Activated CD4-positive, alpha-beta T cell treated with anti-CD3 and anti-CD28 coated beads for 36 hours (primary cell): ENCODE measurements around the gene LSM14B. TPM values are rescaled to one million over a fixed set of nuclear protein-coding genes. Genes with fewer than 3 reads are reported as not detected.
"Not testable (repeated sequence)": the region's sequence is repeated elsewhere in the genome, so short reads cannot be mapped to it uniquely, and the experiment has no call there.

Experiments used
- ATAC-seq: fragments of 200-7000 bp; cut with Tn5 transposase; one replicate; pipeline ENCODE4 v1.10.0; 2021; ENCODE audit warnings: mild to moderate bottlenecking, moderate library complexity
- CTCF ChIA-PET: fragments of 350-600 bp; sonication (Branson Sonifier 250); formaldehyde crosslinking; loops from one replicate; lab custom pipeline; 2021; ENCODE audit warnings: antibody characterized with exemption; lab: Charles Lee
- POLR2A ChIA-PET: fragments of 350-600 bp; sonication (Branson Sonifier 250); formaldehyde crosslinking; loops from one replicate; lab custom pipeline; 2021; ENCODE audit warnings: antibody characterized with exemption, inconsistent platforms; lab: Charles Lee
- DNase-seq: peaks from one replicate; pipeline ENCODE4 v3.0.0-alpha.2; 2020
- H3K27ac Mint-ChIP-seq: one replicate; pipeline ENCODE4 v1.8.0; 2021; ENCODE audit warnings: mixed read lengths
- H3K27me3 Mint-ChIP-seq: one replicate; pipeline ENCODE4 v1.8.0; 2021; ENCODE audit warnings: mixed read lengths
- H3K36me3 Mint-ChIP-seq: one replicate; pipeline ENCODE4 v1.8.0; 2021; ENCODE audit warnings: low read depth, mixed read lengths
- H3K4me1 Mint-ChIP-seq: one replicate; pipeline ENCODE4 v1.8.0; 2021; ENCODE audit warnings: mixed read lengths
- H3K4me3 Mint-ChIP-seq: one replicate; pipeline ENCODE4 v1.8.0; 2021; ENCODE audit warnings: mild to moderate bottlenecking, moderate library complexity, mixed read lengths
- H3K9me3 Mint-ChIP-seq: one replicate; pipeline ENCODE4 v1.8.0; 2021; ENCODE audit warnings: low read depth, mixed read lengths
- intact Hi-C, 2 experiments: fragments of 100-400 bp; cut with DNase I in 1 of 2; cut with micrococcal nuclease in 1 of 2; formaldehyde crosslinking; loops; one replicate each; pipeline versions ENCODE4 v1.14.2 to v1.15.1; 2022 to 2024; cut with DNase I, micrococcal nuclease
- total RNA-seq, 2 experiments: library from RNA; stranded (reverse); gene quantifications; one replicate each; pipeline ENCODE4 v1.2.3, GENCODE V29; 2021

LSM14B gene
- total RNA-seq, 2 experiments from 2014 or later: 38.7 TPM

GRCh38 chr20:62148383-62148782, 26.1 kb downstream of the LSM14B start:
- intact Hi-C loops, H3K9me3 Mint-ChIP-seq, CTCF ChIA-PET, DNase-seq, H3K27ac Mint-ChIP-seq, ATAC-seq, H3K4me3 Mint-ChIP-seq, H3K27me3 Mint-ChIP-seq, POLR2A ChIA-PET: not testable (repeated sequence)
- Mint-ChIP-seq H3K36me3 (peaks cover 13% of the 10 kb centered on the region), H3K4me1 (peaks cover 31% of the 10 kb centered on the region)

GRCh38 chr20:62148908-62149314, 26.6 kb downstream of the LSM14B start:
- DNase-seq (no peak), ATAC-seq (no peak)
- ChIA-PET CTCF (no interaction called here), POLR2A (no interaction called here)
- H3K27me3 Mint-ChIP-seq: no peaks in the 10 kb centered on the region
- no peak overlapping the region for H3K27ac Mint-ChIP-seq
- peaks cover 31% of the 10 kb centered on the region for H3K4me1 Mint-ChIP-seq
- H3K4me3 Mint-ChIP-seq: no peak overlapping the region
- H3K9me3 Mint-ChIP-seq: no peaks in the 10 kb centered on the region
- H3K36me3 Mint-ChIP-seq: peaks cover 19% of the 10 kb centered on the region
- intact Hi-C loops: no loop called here

GRCh38 chr20:62149532-62150309, 27.4 kb downstream of the LSM14B start:
- no peaks in the 10 kb centered on the region for H3K27me3 Mint-ChIP-seq
- ATAC-seq: no peak
- H3K4me3 Mint-ChIP-seq: no peak overlapping the region
- no peaks in the 10 kb centered on the region for H3K9me3 Mint-ChIP-seq
- peaks cover 27% of the 10 kb centered on the region for H3K36me3 Mint-ChIP-seq
- intact Hi-C loops: no loop called here
- DNase-seq: no peak
- H3K27ac Mint-ChIP-seq: no peak overlapping the region
- CTCF ChIA-PET: no interaction called here
- POLR2A ChIA-PET: no interaction called here
- peaks cover 27% of the 10 kb centered on the region for H3K4me1 Mint-ChIP-seq

GRCh38 chr20:62150310-62150575, 28.0 kb downstream of the LSM14B start:
- Mint-ChIP-seq H3K36me3 (peaks cover 30% of the 10 kb centered on the region), H3K4me1 (peaks cover 22% of the 10 kb centered on the region)

GRCh38 chr20:62151225-62151624, 28.9 kb downstream of the LSM14B start:
- Mint-ChIP-seq H3K36me3 (peaks cover 30% of the 10 kb centered on the region), H3K27ac (no peak overlapping the region), H3K9me3 (no peaks in the 10 kb centered on the region), H3K27me3 (no peaks in the 10 kb centered on the region), H3K4me3 (no peak overlapping the region), H3K4me1 (peaks cover 15% of the 10 kb centered on the region)
- no peak for ATAC-seq
- no peak for DNase-seq
- intact Hi-C loops: no loop called here
- ChIA-PET CTCF (no interaction called here), POLR2A (interaction anchor here (0.6 kb wide), 1 partner anchor 164 kb away, joined by 4 read pairs; no protein-coding TSS in a partner anchor)

More at GRCh38 chr20:62150310-62150575, 28.0 kb downstream of the LSM14B start:
- CTCF ChIA-PET: no interaction called here
- ATAC-seq (no peak), DNase-seq (no peak)
- POLR2A ChIA-PET: interaction anchor here (0.6 kb wide), 1 partner anchor 12 kb away, joined by 14 read pairs; no protein-coding TSS in a partner anchor
- H3K4me3 Mint-ChIP-seq: no peak overlapping the region
- H3K9me3 Mint-ChIP-seq: no peaks in the 10 kb centered on the region
- no peak overlapping the region for H3K27ac Mint-ChIP-seq
- H3K27me3 Mint-ChIP-seq: no peaks in the 10 kb centered on the region
- intact Hi-C loops: no loop called here

- H3K4me3 Mint-ChIP-seq: no peak overlapping the region
- H3K9me3 Mint-ChIP-seq: no peaks in the 10 kb centered on the region
- H3K27ac Mint-ChIP-seq: no peak overlapping the region
- no peak for ATAC-seq
- peaks cover 30% of the 10 kb centered on the region for H3K36me3 Mint-ChIP-seq
- H3K4me1 Mint-ChIP-seq: peaks cover 15% of the 10 kb centered on the region
- CTCF ChIA-PET: no interaction called here
- no peaks in the 10 kb centered on the region for H3K27me3 Mint-ChIP-seq
- DNase-seq: no peak
- intact Hi-C loops: no loop called here
- POLR2A ChIA-PET: no interaction called here
These were observed 29.6 kb downstream of the LSM14B start for GRCh38 chr20:62151835-62152364.

GRCh38 chr20:62155428-62156253, 33.4 kb downstream of the LSM14B start:
- no peaks in the 10 kb centered on the region for H3K9me3 Mint-ChIP-seq
- no peak overlapping the region for H3K27ac Mint-ChIP-seq
- no peaks in the 10 kb centered on the region for H3K27me3 Mint-ChIP-seq
- H3K36me3 Mint-ChIP-seq: peaks cover 38% of the 10 kb centered on the region
- ChIA-PET POLR2A (interaction anchor here (1.0 kb wide), 1 partner anchor 13 kb away, joined by 3 read pairs; no protein-coding TSS in a partner anchor), CTCF (interaction anchor here (0.7 to 1.3 kb wide), 3 partner anchors 96 to 144 kb away, joined by 3 to 10 read pairs (median 3); no protein-coding TSS in a partner anchor)
- ATAC-seq (no peak), DNase-seq (no peak)
- intact Hi-C loops: loop anchor here in 1 of 2 experiments (2.0 kb wide), 1 partner anchor 145 kb away; no protein-coding TSS in a partner anchor
- H3K4me1 Mint-ChIP-seq: peaks cover 15% of the 10 kb centered on the region
- H3K4me3 Mint-ChIP-seq: no peak overlapping the region

GRCh38 chr20:62156254-62156556, 33.9 kb downstream of the LSM14B start:
- CTCF ChIA-PET: interaction anchor here (0.5 to 1.3 kb wide), 6 partner anchors 14 to 198 kb away, joined by 3 to 10 read pairs (median 3); partner anchors contain the start of gene MTG2
- ATAC-seq (no peak), DNase-seq (no peak)
- H3K4me1 Mint-ChIP-seq: peaks cover 15% of the 10 kb centered on the region
- H3K4me3 Mint-ChIP-seq: no peak overlapping the region
- no peaks in the 10 kb centered on the region for H3K9me3 Mint-ChIP-seq
- H3K27me3 Mint-ChIP-seq: no peaks in the 10 kb centered on the region
- intact Hi-C loops: loop anchor here in 1 of 2 experiments (2.0 kb wide), 1 partner anchor 145 kb away; no protein-coding TSS in a partner anchor
- POLR2A ChIA-PET: interaction anchor here (1.0 kb wide), 1 partner anchor 14 kb away, joined by 3 read pairs; no protein-coding TSS in a partner anchor
- H3K27ac Mint-ChIP-seq: no peak overlapping the region
- peaks cover 40% of the 10 kb centered on the region for H3K36me3 Mint-ChIP-seq

- H3K4me1 Mint-ChIP-seq: peaks cover 15% of the 10 kb centered on the region
- H3K9me3 Mint-ChIP-seq: no peaks in the 10 kb centered on the region
- intact Hi-C loops: loop anchor here (1.0 to 2.0 kb wide), 3 partner anchors 11 to 146 kb away; no protein-coding TSS in a partner anchor
- ATAC-seq (peak; percentile 85), DNase-seq (peak; percentile 86)
- POLR2A ChIA-PET: interaction anchor here (1.0 kb wide), 1 partner anchor 14 kb away, joined by 3 read pairs; no protein-coding TSS in a partner anchor
- CTCF ChIA-PET: interaction anchor here (0.5 to 1.3 kb wide), 6 partner anchors 15 to 199 kb away, joined by 3 to 10 read pairs (median 3); partner anchors contain the start of gene MTG2
- peaks cover 40% of the 10 kb centered on the region for H3K36me3 Mint-ChIP-seq
- no peaks in the 10 kb centered on the region for H3K27me3 Mint-ChIP-seq
- no peak overlapping the region for H3K4me3 Mint-ChIP-seq
- no peak overlapping the region for H3K27ac Mint-ChIP-seq
These were observed 34.5 kb downstream of the LSM14B start for GRCh38 chr20:62156592-62157386.

- intact Hi-C loops: loop anchor here (1.0 to 2.0 kb wide), 3 partner anchors 12 to 147 kb away; no protein-coding TSS in a partner anchor
These were observed 35.3 kb downstream of the LSM14B start for GRCh38 chr20:62157387-62158087.

More at GRCh38 chr20:62157387-62158087, 35.3 kb downstream of the LSM14B start:
- ChIA-PET POLR2A (no interaction called here), CTCF (no interaction called here)
- ATAC-seq (no peak), DNase-seq (no peak)
- Mint-ChIP-seq H3K4me3 (no peak overlapping the region), H3K27ac (no peak overlapping the region), H3K4me1 (peaks cover 15% of the 10 kb centered on the region), H3K27me3 (no peaks in the 10 kb centered on the region), H3K9me3 (no peaks in the 10 kb centered on the region), H3K36me3 (peaks cover 34% of the 10 kb centered on the region)
